ENCODE data around the gene TATDN2.
A peak's percentile ranks its signal among the peaks of the same experiment; 100 is the strongest.
"Not testable (repeated sequence)": the region's sequence is repeated elsewhere in the genome, so short reads cannot be mapped to it uniquely, and the experiment has no call there.

TATDN2 gene

DNA sequence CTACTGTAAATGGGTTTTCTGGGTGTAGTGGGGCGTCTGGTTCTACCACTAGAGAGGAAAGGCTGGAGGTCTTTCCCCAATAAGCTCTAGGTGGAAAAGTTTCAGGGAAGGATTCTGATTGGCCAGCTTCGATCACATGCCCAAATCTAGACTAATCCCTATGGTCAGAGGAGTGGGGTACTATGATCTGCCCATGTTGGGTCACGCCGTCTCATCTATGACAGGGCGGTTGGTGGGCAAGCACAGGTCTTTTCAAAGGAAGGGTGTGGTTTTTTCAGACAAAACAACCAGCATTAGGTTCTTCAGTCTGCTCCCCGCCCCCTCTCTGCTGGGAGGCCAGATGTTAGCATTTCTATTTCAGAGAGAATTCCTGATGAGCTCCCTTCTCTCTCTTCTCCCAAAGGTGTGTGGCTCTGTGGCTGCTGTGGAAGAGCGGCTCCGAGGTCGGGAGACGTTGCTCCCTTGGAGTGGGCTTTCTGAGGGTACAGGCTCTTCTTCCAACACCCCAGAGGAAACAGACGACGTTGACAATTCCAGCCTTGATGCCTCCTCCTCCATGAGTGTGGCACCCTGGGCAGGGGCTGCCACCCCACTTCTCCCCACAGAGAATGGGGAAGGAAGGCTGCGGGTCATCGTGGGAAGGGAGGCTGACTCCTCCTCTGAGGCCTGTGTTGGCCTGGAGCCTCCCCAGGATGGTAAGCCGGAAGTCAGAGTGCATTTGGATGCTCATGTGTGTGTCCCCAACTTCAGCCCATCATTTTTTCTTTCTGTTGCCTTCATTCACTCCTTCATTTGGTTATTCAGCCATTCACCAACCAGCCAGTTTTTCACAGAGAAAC, 9.7 kb upstream of the TATDN2 start:
- DNase-seq, result no peak

DNA sequence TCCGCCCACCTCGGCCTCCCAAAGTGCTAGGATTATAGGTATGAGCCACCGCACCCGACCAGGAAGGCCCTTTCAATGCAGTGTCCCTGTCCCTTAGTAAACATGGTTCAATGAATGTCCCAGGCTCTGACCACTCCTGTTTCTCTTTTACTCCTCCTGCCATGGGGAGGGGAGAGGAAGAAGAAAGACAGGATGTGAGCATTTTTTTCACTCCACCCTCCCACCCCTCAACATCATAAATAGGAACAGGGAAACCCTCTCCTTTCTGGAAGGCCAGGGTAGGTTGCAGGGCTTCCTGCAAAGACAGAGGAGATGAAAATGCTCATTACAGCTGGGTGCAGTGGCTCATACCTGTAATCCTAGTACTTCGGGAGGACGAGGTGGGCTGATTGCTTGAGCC, 7.5 kb upstream of the TATDN2 start:
- no peak for DNase-seq

DNA sequence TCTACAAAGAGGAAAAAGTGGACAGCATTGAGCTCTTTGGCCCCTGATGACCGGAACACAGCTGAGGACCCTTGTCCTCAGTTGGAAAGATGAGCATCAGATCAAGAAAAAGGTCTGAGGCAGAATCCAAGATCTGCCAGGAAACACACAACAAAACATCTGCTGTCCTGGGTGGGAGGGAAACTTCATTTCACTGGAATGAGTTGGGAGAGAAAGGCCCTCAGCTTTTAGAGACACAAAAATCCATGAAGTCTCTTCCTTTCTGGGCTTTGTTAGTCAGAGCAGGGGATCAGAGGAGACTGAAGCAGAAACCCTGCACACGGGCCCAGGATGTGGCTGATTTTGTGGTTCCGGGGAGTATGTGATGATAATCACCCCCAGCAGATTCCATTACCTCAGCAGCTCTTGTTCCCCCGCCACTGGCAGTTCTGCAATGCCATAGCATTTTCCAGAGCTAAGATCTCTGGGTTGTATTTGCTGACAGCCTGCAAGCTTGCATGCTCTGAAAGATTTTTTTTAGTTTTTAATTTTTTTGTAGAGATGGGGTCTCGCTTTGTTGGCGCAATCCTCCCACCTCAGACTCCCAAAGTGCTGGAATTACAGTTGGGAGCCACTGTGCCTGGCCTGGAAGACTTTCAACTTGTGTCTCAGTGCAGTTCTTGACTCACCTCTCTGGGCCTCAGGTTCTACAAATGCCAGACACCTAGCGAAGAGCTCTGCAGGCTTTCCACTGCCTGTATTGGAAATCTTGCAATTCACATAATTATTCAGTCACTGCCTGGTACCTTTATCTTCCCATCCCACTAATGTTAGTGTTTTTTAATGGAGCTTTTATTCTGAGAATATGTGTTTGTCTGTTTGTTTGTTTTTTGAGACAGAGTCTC, 5.8 kb upstream of the TATDN2 start:
- no peak for DNase-seq

DNA sequence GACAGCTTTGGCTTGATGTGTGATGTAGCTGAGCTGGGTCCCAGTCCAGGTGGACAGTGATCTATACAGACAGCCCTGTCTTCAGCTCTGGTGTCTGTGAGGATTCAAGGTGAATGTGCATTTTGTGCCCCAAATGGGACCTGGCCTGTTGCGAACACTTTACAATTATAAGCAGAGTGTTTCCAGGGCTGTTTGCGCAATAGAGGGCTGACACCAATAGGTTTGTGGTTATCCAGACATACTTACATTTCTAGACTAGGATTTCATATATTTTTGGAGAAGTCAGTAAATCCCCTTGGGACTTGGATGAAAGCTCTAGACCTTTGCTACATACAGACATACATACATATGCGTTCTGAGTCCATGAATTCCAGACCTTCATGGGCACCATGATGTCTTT, 4.2 kb upstream of the TATDN2 start:
- DNase-seq, result no peak

DNA sequence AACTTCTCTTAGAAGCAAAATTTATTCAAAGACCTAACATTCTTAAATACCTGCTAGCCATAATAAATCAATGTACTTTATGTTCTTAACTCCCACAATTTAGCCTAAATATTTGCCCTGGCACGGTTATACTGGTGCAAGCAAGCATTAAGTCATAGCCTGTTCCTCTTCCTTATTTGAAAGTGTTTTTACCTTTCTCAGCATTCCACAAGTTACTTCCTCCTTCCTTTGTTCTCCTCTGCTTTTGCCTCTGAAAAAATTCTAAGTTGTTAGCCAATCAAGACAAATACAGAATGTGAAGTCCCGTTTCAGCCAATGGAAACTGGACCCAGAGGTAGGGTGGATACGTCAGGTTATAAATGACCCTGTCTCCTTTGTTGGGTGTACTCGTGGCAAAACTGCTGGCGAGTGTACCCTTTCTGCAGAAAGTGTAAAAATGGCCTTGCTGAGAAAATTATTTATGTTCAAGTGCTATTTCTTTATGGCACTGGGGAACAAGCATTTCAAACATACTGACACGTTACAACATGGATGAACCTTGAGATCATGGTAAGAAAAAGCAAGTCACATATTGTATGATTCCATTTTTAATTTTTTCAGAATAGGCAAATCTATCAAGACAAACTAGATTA, 3.1 kb upstream of the TATDN2 start:
- no peak for DNase-seq

DNA sequence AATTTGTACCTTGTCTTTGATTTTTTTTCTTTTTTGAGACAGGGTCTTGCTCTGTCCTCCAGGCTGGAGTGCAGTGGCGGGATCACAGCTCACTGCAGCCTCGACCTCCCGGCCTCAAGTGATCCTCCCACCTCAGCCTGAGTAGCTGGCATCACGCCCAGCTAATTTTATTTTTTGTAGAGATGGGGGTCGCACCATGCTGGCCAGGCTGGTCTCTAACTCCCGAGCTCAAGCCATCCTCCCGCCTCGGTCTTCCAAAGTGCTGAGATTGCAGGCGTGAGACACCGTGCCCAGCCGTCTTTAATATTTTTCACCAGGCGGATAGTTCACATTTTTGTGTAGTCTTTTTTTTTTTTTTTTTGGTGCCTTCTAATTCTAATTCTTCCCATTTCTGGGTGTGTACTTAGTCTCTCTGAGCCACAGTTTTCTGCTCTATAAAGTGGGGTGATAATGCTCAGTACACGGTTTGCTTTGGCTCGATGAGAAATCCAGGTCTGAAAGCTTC, 528 bp upstream of the TATDN2 start:
- no peak for DNase-seq

DNA sequence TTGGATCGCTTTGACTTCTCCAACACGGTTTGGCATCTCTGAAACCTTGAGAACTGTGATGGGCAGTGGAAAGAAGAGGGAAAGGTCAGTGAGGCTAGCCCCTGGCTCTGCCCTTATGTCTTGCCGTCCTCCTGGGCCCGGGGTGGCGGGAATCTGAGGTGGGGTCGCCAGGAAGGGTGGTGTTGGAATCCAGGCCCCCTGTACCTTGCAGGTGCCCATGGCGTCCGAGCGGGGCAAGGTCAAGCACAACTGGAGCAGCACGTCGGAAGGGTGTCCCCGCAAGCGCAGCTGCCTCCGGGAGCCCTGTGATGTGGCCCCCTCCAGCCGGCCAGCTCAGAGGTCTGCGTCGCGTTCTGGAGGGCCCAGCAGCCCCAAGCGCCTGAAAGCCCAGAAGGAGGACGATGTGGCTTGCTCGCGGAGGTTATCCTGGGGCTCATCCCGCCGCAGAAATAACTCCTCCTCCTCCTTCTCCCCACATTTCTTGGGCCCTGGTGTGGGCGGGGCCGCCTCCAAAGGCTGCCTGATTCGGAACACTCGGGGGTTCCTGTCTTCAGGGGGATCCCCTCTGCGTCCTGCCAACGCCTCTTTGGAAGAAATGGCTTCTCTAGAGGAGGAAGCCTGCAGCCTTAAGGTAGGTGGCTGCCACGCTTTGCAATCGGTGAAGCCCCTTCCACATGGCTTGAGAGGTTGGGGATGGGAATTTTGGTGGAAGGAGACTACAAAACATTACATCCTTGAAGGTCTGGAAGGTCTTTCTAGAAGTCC, 907 bp downstream of the TATDN2 start:
- peak; percentile 6 for DNase-seq

DNA sequence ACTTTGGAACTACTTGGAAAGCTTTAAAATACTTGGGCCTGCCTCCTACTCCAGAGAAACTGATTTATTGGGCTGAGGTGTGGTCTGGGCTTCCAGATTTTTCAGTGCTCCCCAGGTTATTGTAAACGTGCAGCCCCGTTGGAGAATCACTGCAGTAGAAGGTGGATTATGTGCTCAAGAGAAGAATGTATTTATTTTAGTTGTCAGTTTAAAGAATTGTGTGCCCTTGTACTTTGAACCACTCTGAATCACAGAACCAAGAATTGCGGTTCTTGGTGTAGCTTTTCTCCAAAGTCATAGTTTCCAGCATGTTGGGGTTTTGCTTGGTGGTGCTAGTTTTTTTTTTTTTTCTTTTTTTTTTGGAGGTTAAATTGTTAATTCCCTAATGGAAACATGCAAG, 1.6 kb downstream of the TATDN2 start:
- no peak for DNase-seq

DNA sequence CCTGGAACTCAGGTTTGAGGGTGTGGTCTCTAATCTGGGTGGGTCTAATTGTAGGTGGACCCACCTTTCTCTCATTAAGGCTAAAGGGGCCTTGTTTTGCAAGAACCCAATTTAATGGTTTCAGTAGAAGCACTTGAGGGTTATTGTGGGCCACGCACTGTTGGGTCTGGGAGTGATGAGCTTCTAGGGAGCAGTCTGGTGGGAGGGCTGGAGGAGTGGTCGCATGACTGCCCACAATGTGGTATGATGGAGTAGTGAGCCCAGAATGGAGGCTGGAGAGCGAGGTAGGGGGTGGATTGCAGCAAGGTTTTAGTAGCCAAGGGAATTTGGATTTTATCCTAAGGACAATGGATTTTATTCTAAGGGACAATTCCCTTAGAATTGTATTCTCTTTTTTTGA, 2.7 kb downstream of the TATDN2 start:
- peak; percentile 18 for DNase-seq

DNA sequence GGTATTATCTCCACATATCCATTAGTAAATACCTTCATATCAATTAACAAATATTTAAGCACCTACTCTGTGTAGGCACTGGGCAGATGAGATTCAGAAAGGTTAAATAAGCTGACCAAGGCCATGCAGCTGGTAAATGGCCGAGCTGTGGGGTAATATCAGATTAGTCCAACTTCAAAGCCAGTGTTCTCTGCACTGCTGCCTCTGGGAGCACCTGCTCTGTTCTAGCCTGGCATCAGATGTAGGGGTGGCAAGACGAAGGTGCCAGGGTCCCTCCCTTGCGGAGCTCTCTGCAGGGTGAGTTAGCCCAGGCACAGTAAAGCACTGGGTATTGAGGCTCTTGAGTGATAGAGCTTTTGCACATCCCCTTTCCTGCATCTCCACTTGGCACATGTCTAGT, 5.5 kb downstream of the TATDN2 start:
- DNase-seq, result no peak

DNA sequence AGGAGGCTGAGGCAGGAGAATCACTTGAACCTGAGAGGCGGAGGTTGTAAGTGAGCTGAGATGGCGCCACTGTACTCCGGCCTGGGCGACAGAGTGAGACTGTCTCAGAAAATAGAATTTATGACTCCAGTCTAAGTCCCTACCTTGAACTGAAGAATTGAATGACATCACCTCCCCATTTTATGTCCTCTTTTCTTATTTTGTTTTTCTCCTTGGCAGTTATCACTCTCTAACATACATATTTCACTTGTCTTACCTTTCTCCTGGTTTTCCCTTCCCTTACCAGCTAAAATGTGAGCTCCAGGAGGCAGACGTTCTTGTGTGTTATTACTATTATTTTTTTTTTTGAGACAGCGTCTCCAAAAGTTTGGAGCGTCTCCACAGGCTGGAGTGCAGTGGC, 7.6 kb downstream of the TATDN2 start:
- no peak for DNase-seq

DNA sequence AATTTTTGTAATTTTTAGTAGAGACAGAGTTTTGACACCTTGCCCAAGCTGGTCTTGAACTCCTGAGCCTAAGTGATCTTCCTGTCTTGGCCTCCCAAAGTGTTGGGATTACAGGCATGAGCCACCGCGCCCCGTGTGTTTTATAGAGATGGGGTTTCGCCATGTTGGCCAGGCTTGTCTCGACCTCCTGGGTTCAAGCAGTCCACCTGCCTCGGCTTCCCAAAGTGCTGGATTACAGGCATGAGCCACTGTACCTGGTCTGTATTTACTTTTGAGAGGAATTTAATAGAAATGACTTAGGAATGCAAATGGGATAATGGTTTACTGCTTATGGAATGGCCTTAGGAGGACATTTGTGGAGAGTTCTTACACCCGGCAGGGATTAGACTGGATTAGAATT, 10.8 kb downstream of the TATDN2 start:
- no peak for DNase-seq

DNA sequence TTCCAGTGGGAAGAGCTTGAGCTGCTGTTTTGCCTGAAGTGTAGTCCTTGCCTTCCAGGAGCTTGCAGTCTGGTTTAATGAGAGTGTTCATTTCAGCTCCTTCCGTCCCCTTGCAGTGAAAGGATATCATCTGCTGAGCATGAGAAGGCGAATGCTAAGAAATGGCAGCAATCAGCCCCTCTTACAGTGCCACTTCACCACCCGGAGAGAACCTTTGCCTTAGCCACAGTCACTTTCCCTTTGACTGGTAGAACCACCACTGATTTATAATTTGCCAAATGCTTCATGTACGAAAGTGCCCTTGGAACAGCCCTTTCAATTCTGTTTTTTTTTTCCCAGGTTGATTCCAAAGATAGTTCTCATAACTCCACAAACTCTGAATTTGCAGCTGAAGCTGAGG, 11.5 kb downstream of the TATDN2 start:
- no peak for DNase-seq

DNA sequence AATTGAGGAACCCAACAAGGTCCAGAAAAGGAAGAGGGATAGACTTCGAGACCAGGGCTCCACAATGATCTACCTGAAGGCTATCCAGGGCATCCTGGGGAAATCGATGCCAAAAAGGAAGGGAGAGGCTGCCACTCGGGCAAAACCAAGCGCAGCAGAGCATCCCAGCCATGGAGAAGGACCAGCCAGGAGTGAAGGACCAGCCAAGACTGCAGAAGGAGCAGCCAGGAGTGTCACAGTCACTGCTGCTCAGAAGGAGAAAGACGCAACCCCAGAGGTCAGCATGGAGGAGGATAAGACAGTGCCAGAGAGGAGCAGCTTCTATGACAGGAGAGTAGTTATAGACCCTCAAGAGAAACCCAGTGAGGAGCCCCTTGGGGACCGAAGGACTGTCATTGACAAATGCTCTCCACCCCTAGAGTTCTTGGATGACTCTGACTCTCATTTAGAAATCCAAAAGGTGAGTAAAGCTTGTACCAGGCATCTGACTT, 12.0 kb downstream of the TATDN2 start:
- no peak for DNase-seq

DNA sequence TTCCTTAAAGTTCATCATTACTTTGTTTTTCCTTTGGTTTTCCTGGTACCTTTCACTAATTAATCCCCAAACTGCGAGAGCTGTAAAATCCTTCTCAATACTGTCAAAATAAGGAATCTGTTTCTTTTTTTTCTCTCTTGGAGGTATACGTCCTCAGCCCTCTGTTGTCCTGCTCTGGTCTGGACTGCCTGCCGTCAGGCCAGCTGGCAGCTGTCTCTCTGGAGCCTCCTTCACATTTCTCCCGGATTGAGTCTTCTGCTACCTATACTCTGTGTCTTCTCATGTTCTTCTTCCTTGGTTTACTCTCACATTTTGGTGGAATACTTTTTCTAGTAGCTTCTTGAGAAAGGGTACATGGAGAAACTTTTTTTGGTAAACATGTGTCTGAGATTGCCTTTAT, 13.8 kb downstream of the TATDN2 start:
- no peak for DNase-seq

DNA sequence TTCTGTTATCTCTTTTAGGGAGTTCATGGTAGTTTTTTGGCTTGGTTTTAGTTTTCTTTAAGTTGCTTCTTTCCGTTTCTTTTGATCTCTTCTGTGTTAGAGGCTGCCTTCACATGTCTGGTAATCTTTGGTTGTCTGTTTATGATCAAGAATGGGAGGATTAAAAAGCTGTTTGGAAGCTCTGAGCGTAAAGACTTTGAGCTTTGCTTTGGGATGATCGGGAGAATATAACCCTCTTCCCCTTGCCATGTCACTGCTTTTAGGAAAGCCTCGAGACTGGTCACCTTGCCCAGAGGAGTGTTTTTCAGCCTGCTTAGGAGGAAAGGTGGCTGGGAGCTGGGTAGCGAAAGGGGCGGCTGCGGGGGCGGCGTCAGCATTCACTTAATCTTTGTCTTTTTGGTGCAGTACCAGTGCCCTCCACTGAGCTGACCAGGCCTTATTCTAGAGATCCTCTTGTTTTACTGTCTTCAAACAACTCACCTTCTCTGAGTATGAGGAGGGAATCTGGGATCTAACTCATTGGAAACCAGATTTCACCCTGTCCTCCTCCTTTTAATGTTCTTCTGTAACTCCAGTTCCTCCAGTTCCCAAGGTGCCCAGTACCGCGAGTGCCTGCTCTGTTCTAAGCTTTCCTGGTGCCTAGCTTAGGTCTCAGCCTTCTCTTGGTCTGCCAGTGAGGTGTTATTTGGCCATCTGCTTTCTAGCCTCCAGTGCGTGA, 15.5 kb downstream of the TATDN2 start:
- no peak for DNase-seq

DNA sequence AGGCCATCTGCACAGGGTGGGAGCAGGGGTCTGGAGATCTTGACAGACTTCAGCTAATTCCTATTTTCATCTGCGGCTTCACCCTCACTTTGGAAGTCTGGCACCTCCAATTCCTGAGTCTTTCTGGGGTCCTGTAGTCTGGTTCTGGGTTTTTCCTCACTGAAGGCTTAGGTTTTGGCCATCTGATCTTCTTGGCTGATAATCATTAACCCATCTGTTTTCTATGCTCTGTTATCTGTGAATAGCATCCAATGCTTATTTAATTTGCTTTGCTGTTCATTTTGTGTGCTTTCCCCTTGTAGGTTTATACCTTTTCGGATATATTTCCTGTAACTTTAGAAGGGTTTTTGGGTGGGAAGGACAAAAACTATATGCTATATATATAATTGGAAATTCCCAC, 17.6 kb downstream of the TATDN2 start:
- no peak for DNase-seq

DNA sequence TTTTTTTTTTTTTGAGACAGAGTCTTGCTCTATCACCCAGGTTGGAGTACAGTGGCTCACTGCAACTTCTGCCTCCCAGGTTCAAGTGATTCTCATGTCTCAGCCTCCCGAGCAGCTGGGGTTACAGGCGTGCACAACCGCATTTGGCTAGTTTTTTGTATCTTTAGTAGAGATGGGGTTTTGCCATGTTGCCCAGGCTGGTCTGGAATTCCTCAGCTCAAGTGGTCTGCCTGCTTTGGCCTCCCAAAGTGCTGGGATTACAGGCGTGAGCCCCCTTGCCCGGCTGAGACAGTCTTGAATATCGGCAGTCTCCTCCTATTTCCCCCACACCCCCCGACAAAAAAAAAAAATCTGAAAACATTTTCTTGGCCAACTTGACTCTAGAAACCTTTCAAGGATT, 18.7 kb downstream of the TATDN2 start:
- DNase-seq, result not testable (repeated sequence)

DNA sequence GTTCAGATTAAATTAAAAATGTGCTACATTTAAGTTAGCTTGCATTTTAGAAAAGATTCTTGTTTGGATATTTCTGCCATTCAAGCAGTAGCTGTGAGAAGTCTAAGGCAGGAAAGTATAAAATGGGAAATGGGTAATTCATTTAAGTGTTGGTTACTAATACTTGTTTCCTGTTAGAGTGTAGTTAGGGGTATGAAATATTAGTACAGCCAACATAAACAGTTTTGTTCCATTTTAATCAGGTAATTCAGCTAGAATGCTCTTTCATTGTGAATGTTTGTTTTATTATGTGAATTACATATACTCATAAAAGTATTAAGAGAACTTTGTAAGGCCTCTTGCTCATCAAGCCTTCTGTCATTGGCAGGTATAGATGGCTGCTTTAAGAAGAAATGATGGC, 19.9 kb downstream of the TATDN2 start:
- no peak for DNase-seq

DNA sequence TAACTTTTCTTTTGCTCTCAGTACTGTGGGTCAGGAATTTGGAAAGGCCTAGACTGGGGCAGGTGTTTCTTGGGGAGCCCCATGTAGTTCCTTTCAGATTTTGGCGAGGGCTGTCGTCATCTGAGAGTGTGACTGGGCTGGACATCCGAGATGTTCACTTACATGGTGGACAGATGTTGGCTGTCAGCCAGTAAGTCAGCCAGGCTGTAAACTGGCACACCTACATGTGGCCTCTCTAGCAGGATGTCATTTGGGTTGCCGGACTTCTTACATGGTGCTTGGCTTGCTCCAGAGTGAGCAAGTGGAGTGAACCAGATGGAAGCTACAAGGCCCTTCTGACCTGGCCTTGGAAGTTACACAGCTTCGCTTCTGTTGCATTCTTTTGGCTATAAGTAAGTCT, 20.7 kb downstream of the TATDN2 start:
- no peak for DNase-seq

DNA sequence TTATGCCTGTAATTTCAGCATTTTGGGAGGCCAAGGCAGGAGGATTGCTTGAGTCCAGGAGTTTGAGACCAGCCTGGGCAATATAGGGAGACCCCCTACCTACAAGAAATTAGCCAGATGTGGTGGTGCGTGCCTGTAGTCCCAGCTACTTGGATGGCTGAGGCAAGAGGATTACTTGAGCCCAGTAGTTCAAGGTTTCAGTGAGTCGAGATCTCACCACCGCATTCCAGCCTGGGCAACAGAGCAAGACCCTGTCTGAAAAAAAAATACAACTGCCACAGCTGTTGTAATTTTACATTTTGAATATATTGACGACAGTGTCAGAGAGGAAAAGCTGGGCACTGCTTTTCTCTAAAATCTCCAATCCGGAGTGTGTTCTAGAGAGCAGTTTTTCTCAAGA, 21.2 kb downstream of the TATDN2 start:
- DNase-seq, result no peak

DNA sequence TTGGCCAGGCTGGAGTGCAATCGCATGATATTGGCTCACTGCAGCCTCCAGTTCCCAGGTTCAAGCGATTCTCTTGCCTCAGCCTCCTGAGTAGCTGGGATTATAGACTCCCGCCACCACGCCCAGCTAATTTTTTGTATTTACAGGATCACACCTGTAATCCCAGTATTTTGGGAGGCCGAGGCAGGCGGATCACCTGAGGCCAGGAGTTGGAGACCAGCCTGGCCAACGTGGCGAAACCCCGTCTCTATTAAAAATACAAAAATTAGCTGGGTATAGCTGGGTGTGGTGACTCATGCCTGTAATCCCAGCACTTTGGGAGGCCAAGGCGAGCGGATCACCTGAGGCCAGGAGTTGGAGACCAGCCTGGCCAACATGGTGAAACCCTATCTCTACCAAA, 24.2 kb downstream of the TATDN2 start:
- DNase-seq, result not testable (repeated sequence)

Measured in DMS79 treated with DMSO at 0.1 percent for 48 hours (cell line).